K562 (cell line): ENCODE results near the gene CAPS. TPM values are rescaled to one million over a fixed set of nuclear protein-coding genes. Genes with fewer than 3 reads are reported as not detected.

Experiments
- ATAC-seq: fragments of 200-7000 bp; cut with Tn5 transposase; 3 replicates; pipeline ENCODE4 v1.9.1; 2020; ENCODE audit warnings: moderate library complexity
- BruUV-seq: library from RNA; stranded (reverse); fragments of 400-500 nt; replicated peaks from 2 replicates; lab custom pipeline; 2021; lab: Mats Ljungman, UMichigan
- CTCF ChIA-PET: fragments of 300-600 bp; formaldehyde crosslinking; extraction: SDS; loops from one replicate; lab custom pipeline; 2021; ENCODE audit warnings: low intra/inter-chr PET ratio; lab: Yijun Ruan, JAX
- POLR2A ChIA-PET: fragments of 300-600, 350-650 bp; sonication (Branson Sonifier 250); formaldehyde crosslinking; extraction: SDS; loops from one replicate; lab custom pipeline; 2021; ENCODE audit warnings: antibody characterized with exemption, inconsistent platforms; lab: Yijun Ruan, JAX
- DNase-seq, 4 experiments: peaks; one replicate each; pipeline versions ENCODE4 v3.0.0 to v3.0.0-alpha.2; 2011 to 2018; ENCODE audit warnings: low spot score in 3 of 4, mixed read lengths in 3 of 4; ENCODE audit errors: extremely low read depth in 1 of 4
- FAIRE-seq: peaks from 2 replicates; lab custom pipeline; 2011; peaks lifted over from hg19 to GRCh38; lab: Jason Lieb, UNC
- H2AFZ ChIP-seq: 2 replicates; pipeline ENCODE4 v1.6.0; 2011; ENCODE audit warnings: low read depth, low read length, control low read depth, inconsistent platforms
- H3K27ac ChIP-seq: fragments of 200-600 bp; 3 replicates; pipeline ENCODE4 v1.8.0; 2011; ENCODE audit warnings: low read depth, mild to moderate bottlenecking, control low read depth, inconsistent platforms, low read length, moderate library complexity, mixed read lengths; ENCODE audit errors: extremely low read depth
- H3K27me3 ChIP-seq, 2 experiments: fragments of 300-600 bp in 1 of 2; 2 replicates in 1 of 2; 3 replicates in 1 of 2; pipeline versions ENCODE4 v1.6.0 to v1.8.0; 2011; ENCODE audit warnings: inconsistent platforms in 2 of 2, low read length in 2 of 2, mild to moderate bottlenecking in 1 of 2, mixed read lengths in 1 of 2, moderate library complexity in 1 of 2; ENCODE audit not compliant: control insufficient read depth in 2 of 2, insufficient read depth in 2 of 2
- H3K36me3 ChIP-seq: fragments of 300-600 bp; 3 replicates; pipeline ENCODE4 v1.8.0; 2011; ENCODE audit warnings: mild to moderate bottlenecking, low read length, inconsistent platforms; ENCODE audit not compliant: control insufficient read depth, insufficient read depth
- H3K4me1 ChIP-seq, 2 experiments: fragments of 200-600 bp in 1 of 2; replicated peaks in 1 of 2; 2 replicates in 1 of 2; 3 replicates in 1 of 2; pipeline versions ENCODE4 v1.5.1 to v1.8.0; 2011; ENCODE audit warnings: inconsistent platforms in 2 of 2, low read length in 2 of 2, mild to moderate bottlenecking in 1 of 2, mixed read lengths in 1 of 2, moderate library complexity in 1 of 2; ENCODE audit not compliant: control insufficient read depth in 2 of 2, insufficient read depth in 2 of 2
- H3K4me2 ChIP-seq: 2 replicates; pipeline ENCODE4 v1.6.1; 2011; ENCODE audit warnings: low read length, control low read depth, inconsistent platforms, mixed read lengths; ENCODE audit not compliant: insufficient read depth
- H3K4me3 ChIP-seq: fragments of 200-600 bp; sonication (generic), shearing (Covaris generic); 2 replicates; pipeline ENCODE4 v1.5.1; 2016; ENCODE audit warnings: control low read depth, inconsistent platforms
- H3K79me2 ChIP-seq: fragments of 200-600 bp; 3 replicates; pipeline ENCODE4 v1.8.0; 2011; ENCODE audit warnings: low read length, inconsistent platforms; ENCODE audit not compliant: control insufficient read depth, insufficient read depth
- H3K9ac ChIP-seq, 2 experiments: 2 replicates each; pipeline versions ENCODE4 v1.6.0 to v1.6.1; 2011; ENCODE audit warnings: low read depth in 2 of 2, low read length in 2 of 2, control low read depth in 1 of 2, inconsistent platforms in 1 of 2, mild to moderate bottlenecking in 1 of 2, mixed read lengths in 1 of 2; ENCODE audit not compliant: insufficient read depth in 1 of 2
- H3K9me1 ChIP-seq: one replicate; pipeline ENCODE4 v1.6.0; 2011; ENCODE audit warnings: inconsistent platforms, mild to moderate bottlenecking, low read length, moderate library complexity; ENCODE audit not compliant: control insufficient read depth, insufficient read depth
- H3K9me3 ChIP-seq: replicated peaks from 2 replicates; pipeline ENCODE4 v1.5.1; 2011; ENCODE audit warnings: low read depth, low read length, inconsistent platforms; ENCODE audit not compliant: control insufficient read depth, insufficient read depth
- H4K20me1 ChIP-seq: replicated peaks from 2 replicates; pipeline ENCODE4 v1.6.1; 2011; ENCODE audit warnings: low read length, inconsistent platforms, mixed read lengths; ENCODE audit not compliant: control insufficient read depth, insufficient read depth
- CEBPB ChIP-seq: fragments of 450-650 bp; IDR thresholded peaks from 2 replicates; pipeline ENCODE4 v1.6.1; 2016; ENCODE audit warnings: missing genetic modification characterization, missing compliant biosample characterization
- ELF2 ChIP-seq: fragments of 250-450 bp; sonication (Bioruptor Pico); IDR thresholded peaks from 2 replicates; pipeline ENCODE4 v1.5.0; 2021; ENCODE audit warnings: mild to moderate bottlenecking
- ESRRB ChIP-seq: fragments of 250-450 bp; sonication (Bioruptor Pico); IDR thresholded peaks from 2 replicates; pipeline ENCODE4 v1.5.0; 2020; ENCODE audit warnings: mild to moderate bottlenecking, moderate library complexity, borderline replicate concordance
- ZNF24 ChIP-seq: fragments of 450-650 bp; IDR thresholded peaks from 2 replicates; pipeline ENCODE4 v1.6.1; 2016
- ZNF445 ChIP-seq: fragments of 250-450 bp; sonication (Bioruptor Pico); IDR thresholded peaks from 2 replicates; pipeline ENCODE4 v1.4.0; 2020; ENCODE audit warnings: low read depth, mild to moderate bottlenecking, moderate library complexity
- WGBS: fragments of 100-300 bp; shearing (Covaris generic); methylation state at CpG from one replicate; pipeline ENCODE4 v1.1.6; 2016; ENCODE audit warnings: low coverage, mixed read lengths; ENCODE audit not compliant: insufficient coverage; ENCODE audit errors: missing lambda C conversion rate; 5-methylcytosine and 5-hydroxymethylcytosine counted together
- in situ Hi-C: fragments of 300-500 bp; cut with MboI; formaldehyde crosslinking; loops from 4 replicates; pipeline ENCODE4 v1.15.0; 2018; ENCODE audit warnings: inconsistent platforms, mixed read lengths
- intact Hi-C: fragments of 100-400 bp; cut with micrococcal nuclease; formaldehyde crosslinking; loops from 2 replicates; pipeline ENCODE4 v1.14.2; 2022
- polyA plus RNA-seq, 8 experiments: library from polyadenylated mRNA; depleted of rRNA in 4 of 8; stranded (reverse) in 5 of 8; unstranded in 3 of 8; fragments of >200 nt; fragmentation: Nextera tagmentation in 2 of 8; fragmentation: Illumina TruSeq in 1 of 8; extraction: Ambion mirVana in 2 of 8; extraction: Trizol in 1 of 8; gene quantifications; 2 replicates each; pipeline versions ENCODE4 v1.2.1 to v1.2.3, GENCODE V29; 2011 to 2014; ENCODE audit warnings: inconsistent platforms in 1 of 8, missing spikeins in 1 of 8
- total RNA-seq, 7 experiments: library from RNA; depleted of rRNA in 6 of 7; stranded (reverse); fragments of >200 nt in 6 of 7; fragmentation: Illumina TruSeq in 2 of 7; extraction: Trizol in 2 of 7; gene quantifications; 2 replicates each; pipeline versions ENCODE4 v1.2.1 to v1.2.3, GENCODE V29; 2011 to 2021; ENCODE audit warnings: low replicate concordance in 1 of 7

The CAPS gene
- total and polyA plus RNA-seq, 9 of the 15 experiments (the other 6 are each of a cell fraction or from before 2014, with no cell fraction given) = 0.15 to 4.0 (median 0.91) TPM

GRCh38 chr19:5899728-5900526 lies 14.1 kb upstream of the CAPS start:
- no peak overlapping the region for H3K4me3 ChIP-seq
- no peak overlapping the region for H3K27ac ChIP-seq
- H3K27me3 ChIP-seq = no peaks in the 10 kb centered on the region
- DNase-seq (no peak), FAIRE-seq (no peak), ATAC-seq (no peak)
- TF ChIP-seq CEBPB (tag) (no peak), ESRRB (CRISPR knock-in tag) (no peak), ZNF24 (peak; percentile 95), ELF2 (no peak), ZNF445 (CRISPR knock-in tag) (no peak)
- H3K9me1 ChIP-seq = no peaks in the 10 kb centered on the region
- H3K9me3 ChIP-seq = no peaks in the 10 kb centered on the region
- peaks cover 46% of the 10 kb centered on the region for H3K79me2 ChIP-seq
- H4K20me1 ChIP-seq = peaks cover 25% of the 10 kb centered on the region
- 87% methylated on average over 11 of the region's 13 CpGs for WGBS
- H3K4me1 ChIP-seq = peaks cover 8 to 49% of the 10 kb centered on the region in 2 experiments; a peak in 4 of 5 replicates
- POLR2A ChIA-PET = interaction anchor here (1.0 to 1.4 kb wide), 2 partner anchors 9 to 22 kb away, joined by 3 to 7 read pairs; no protein-coding TSS in a partner anchor
- CTCF ChIA-PET = no interaction called here
- no peak overlapping the region for H3K4me2 ChIP-seq
- H3K36me3 ChIP-seq = peaks cover 53% of the 10 kb centered on the region; the same call in 2 of the 3 replicates
- intact Hi-C loops (no loop called here), in situ Hi-C loops (no loop called here)
- BruUV-seq = no TSS peak
- H3K9ac ChIP-seq = peak overlapping the region in 1 of 2 experiments; percentile 50; a peak in 2 of 4 replicates
- H2AFZ ChIP-seq = no peak overlapping the region
